GM11168 (cell line): ENCODE measurements around the gene GNL3.

Experiments used
- in situ Hi-C: fragments of 300-500 bp; cut with MboI; formaldehyde crosslinking; loops from one replicate; pipeline ENCODE4 v1.12.0; 2022; ENCODE audit warnings: low sequenced_read_pairs; ENCODE audit not compliant: unreplicated experiment

Gene GNL3

GRCh38 chr3:52684184-52684583 lies 1.6 kb upstream of the GNL3 start:
- in situ Hi-C loops: no loop called here

GRCh38 chr3:52685285-52685708 lies 535 bp upstream of the GNL3 start:
- in situ Hi-C loops: no loop called here

DNA sequence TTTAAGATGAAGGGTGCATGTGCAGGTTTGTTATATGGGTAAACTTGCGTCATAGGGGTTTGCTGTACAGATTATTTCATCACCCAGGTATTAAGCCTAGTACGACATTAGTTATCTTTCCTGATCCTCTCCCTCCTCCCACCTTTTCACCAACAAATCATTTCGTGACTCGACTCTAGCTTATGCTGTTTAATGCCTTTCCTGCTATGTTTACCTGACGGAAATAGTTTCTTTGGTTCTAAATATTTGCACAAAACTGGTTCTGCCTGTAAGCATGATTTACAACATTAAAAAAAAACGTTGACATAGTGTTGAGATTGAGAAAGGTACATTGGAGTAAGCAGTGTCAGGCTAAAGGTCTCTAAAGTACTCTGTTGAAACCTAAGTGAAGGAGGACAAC lies 2.4 kb downstream of the GNL3 start:
- in situ Hi-C loops: no loop called here

DNA sequence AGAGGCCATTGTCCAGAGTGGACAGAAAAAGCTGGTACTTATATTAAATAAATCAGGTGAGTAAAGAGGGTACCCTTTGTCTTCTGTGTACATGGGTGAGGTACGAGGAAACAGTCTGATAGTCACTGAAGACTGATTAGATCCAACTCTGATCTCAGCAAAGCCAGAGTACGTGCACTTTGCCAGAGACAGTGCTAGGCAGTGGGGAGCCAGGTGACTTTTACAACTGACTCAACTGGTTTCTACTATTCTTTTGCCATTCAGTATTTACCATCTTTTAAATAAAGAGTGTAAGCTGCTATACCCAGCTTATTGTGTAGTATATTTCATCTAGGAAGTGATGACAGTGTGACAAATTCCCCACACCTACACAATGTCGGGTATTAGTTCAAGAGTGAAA lies 3.3 kb downstream of the GNL3 start:
- in situ Hi-C loops: no loop called here

- in situ Hi-C loops: no loop called here
These were observed 4.7 kb downstream of the GNL3 start for GRCh38 chr3:52690560-52690959.

DNA sequence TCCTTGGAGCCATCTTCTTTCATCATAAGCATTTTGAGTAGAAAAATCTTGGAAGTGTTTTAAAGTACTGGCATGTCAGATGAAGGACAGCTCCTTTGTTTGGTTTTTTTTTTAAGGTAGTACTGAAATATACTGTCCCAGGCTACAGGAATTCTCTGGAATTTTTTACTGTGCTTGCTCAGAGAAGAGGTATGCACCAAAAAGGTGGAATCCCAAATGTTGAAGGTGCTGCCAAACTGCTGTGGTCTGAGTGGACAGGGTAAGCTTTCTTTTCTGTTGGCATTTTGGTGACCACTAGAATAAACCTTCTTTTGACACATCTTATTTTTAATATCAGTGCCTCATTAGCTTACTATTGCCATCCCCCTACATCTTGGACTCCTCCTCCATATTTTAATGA lies 7.2 kb downstream of the GNL3 start:
- in situ Hi-C loops: no loop called here

- in situ Hi-C loops: no loop called here
These were observed 8.8 kb downstream of the GNL3 start for GRCh38 chr3:52694528-52695189.

DNA sequence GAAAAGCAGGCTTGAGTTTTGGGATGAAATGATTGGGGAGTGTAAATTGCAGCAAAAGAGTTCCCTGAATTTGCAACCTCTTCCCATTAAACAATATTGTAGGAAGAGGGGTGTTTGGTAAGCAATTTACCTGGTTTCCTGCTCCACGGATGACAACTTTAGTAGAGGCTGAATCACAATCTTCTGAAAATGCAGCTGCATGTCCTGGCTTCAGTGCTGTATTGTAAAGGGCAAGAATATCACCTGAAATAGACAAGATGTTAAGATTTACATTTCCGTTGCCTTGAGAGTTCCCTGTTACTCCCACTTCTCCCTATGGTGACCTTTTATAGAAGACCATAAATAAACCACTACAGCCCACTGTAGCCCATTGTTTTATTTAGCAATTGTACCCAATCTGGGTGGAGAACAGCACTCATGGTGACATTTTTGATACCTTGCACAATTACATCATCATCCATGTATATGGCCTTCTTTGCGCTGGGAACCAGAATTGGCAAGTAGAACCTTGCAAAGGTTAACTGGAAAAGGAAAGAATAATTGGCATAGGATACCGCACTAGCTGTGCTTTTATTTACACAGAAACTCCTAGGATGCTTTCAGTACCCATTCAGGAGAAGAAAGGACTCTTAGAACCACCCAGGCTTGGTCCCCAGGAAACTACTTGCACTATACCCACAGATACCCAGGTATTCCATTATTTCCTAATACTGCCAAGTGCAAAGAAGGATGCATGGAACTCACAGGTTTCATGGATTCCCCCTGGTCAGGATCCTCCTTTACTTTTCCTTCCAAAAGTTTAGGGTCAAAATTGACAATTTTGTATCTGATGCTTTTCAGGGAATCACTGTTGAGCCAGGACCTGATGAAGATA lies 10.2 kb downstream of the GNL3 start:
- in situ Hi-C loops: no loop called here

GRCh38 chr3:52696830-52697631 lies 11.2 kb downstream of the GNL3 start:
- in situ Hi-C loops: no loop called here

DNA sequence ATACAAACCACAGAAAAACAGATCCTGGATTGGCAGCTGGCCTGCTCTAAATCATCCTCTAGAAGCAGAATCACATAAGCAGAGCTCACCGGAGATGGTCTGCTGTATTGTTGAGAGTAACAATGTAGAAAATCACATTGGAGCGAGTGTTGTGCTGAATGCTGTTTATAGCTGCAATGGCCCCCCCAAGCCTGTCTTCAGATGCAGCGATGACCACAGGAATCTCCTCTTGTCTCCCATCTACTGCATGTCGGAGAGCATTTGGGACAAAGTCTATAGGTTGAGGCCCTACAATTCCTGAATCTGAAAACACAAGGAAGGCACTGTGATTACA lies 11.8 kb downstream of the GNL3 start:
- in situ Hi-C loops: no loop called here

DNA sequence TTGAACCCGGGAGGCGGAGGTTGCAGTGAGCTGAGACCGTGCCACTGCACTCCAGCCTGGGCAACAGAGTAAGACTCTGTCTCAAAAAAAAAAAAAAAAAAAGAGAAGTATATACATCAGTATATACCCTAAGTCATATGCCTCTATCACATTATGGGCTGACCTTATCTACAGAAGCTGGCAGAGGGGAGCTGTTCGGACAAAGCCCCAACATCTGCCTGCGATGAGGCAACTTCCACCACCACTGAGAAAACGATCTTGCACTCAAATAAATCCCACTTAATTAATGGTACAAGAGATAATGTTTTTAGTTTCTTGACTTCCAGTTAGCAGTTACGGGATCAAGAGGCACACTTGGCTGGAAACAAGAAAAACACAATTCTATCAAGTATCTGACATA lies 17.5 kb downstream of the GNL3 start:
- in situ Hi-C loops: no loop called here

DNA sequence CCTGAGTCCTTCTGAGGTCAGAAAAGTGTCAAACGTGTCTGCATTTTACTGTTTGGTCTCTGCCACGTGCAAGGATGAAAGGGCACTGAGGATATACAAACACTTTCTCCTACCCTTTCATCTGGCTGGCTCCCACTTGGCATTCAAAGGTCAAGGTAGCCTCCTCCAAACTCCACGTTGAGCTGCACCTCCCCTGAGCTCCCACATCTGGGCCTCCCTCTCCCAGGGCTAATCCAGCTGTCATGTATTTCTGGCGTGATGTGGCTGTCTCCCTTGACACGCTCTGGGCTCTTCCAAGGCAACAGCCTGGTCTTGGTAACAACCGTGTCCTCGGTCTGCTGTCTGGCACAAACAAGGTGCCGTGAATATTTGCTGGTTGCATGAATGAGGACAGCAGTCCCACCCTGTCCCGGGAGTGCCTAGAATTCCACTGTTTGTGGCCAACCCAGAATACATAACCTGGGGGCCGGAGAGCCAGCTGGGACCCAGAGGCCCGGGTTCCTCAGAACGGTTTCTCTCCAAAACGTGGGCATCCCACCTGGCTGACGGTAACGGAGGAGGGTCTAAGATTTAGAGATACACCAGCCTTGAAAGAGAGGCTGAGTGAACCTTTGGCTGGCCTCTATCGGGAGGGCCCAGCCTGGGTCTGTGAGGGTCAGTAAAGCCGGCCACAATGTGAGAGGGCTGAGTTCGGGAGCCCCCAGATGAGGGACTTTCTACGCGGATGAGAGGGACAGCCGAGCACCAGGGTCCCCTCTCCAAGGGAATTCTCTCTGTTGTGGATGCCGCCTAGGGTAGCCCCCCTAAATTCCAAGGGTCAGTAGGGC lies 19.0 kb downstream of the GNL3 start:
- in situ Hi-C loops: no loop called here

GRCh38 chr3:52705438-52705687 lies 19.5 kb downstream of the GNL3 start:
- in situ Hi-C loops: no loop called here

DNA sequence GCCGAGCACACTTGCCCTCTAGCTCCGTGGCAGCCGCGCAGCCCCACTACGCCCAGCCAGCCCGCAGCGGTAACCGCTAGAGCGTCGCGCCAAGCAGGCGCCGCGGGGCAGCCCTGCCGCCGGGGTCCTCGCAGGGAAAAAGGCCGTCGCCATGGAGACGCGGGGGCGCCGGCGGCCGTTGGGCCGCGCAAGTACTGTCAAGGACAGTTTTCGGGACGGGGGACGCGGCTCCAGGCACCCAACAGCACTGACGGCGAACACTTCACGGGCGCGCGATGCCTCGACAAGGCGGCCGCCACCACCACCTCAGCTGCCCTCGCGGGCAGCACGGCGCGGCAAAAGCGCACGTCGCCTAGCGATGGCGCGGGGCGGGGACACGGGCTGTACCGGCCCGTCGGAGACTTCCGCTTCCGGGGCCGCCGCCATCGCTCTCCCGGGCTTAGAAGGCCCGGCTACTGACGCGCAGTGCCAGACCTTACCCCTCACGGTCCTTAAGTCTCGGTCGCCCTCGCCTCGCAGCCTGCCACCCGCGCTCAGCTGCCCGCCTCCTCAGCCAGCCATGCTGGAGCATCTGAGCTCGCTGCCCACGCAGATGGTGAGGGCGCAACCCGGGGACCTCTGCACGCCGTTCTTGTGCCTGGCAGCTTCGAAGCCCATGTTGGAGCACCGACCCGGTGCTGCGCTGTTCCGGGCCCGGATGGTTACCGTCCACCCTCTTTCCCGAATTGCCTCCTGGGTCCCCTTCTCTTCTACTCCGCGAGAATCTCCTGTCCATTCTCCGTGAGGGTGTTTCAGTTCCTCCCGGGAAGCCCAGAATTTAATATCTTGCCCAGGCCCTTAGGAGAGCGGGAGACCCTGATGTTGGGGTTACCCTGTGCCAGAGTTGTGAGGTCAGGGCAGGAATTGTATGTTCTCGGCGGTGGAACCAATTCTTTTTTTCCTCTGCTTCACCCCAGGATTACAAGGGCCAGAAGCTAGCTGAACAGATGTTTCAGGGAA lies 20.2 kb downstream of the GNL3 start, which contains the start of the genes GLT8D1 and SPCS1:
Gene GLT8D1 (minus strand): TSS at position 104 of the 999 bp plus-strand sequence. CDS start 5,331 bp downstream, outside the sequence.
Gene SPCS1 (plus strand): TSS at position 419 of the 999 bp plus-strand sequence. CDS start 141 bp downstream, at position 560.
- in situ Hi-C loops: no loop called here

DNA sequence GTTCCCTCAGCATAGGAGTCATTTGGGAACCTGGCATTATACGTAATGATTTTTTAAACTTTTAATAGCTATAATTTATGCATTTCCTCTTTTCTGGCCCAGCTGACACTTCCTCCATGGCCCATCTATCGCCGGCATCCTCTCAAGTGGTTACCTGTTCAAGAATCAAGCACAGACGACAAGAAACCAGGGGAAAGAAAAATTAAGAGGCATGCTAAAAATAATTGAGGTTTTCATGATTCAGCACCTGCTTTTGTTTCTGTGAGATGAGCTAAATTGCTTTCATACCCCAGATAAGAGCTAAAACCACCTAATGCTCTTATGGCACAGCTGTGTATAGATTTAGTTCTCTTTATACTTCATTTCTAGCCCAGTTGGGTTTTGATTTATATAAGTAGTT lies 21.8 kb downstream of the GNL3 start:
- in situ Hi-C loops: no loop called here

DNA sequence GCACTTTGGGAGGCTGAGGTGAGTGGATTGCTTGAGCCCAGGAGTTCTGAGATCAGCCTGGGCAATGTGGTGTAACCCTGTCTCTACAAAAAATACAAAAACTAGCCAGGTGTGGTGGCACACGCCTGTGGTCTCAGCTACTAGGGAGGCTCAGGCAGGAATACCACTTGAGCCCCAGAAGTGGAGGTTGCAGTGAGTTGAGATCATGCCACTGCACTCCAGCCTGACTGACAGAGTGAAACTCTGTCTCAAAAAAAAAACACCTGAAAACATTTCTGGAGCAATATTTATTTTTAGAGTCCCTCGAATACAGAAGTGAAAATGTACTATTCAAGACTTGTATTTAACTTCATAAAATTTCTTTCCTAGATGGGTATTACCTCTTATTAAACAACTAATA lies 24.7 kb downstream of the GNL3 start:
- in situ Hi-C loops: no loop called here

DNA sequence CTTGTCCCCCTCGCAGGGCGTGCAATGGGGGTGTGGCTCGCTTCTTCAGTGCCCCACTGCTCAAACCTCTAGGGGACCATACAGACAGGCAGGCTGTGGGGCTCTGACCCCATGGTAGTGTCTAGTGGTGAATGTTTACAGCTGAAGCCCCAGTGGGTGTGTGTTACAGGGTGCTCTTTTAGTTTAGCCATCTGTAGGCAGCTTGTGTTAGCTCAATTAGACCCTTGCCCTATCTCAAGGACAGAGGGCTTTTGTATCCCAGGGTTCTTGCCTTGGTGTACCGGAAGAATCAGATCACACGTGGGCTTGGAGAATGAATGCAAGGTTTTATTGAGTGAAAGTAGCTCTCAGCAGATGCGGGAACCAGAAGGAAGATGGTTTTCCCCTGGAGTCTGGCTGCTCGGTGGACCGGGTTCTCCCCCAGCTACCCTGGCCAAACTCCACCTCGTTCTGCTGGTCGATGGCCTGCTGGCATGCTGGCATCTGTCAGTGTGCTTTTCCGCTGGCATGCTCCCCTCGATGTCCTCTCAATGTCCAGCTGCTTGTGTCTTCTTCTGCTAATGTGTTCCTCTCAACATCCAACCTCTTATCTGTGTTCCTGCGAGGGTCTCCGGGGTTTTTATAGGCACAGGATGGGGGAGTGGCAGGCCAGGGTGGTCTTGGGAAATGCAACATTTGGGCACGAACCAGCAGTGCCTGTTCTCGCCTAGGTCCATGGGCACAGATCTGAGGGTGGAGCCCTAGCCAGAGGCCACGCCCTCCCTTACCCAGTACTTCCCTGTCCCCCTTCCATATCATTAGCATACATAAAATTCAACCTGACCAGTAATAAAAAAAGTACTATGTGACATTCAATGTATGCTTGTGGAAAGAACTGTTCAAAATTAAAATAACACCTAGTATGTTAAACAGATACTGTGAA lies 26.7 kb downstream of the GNL3 start:
- in situ Hi-C loops: no loop called here
